GM19397 (cell line): ENCODE data around the gene RPS6KL1.

Source experiments
- ATAC-seq: cut with Tn5 transposase; IDR thresholded peaks from one replicate; pipeline ENCODE4 v1.9.1; 2021; ENCODE audit warnings: mild to moderate bottlenecking, moderate library complexity; ENCODE audit not compliant: unreplicated experiment

RPS6KL1 gene

DNA sequence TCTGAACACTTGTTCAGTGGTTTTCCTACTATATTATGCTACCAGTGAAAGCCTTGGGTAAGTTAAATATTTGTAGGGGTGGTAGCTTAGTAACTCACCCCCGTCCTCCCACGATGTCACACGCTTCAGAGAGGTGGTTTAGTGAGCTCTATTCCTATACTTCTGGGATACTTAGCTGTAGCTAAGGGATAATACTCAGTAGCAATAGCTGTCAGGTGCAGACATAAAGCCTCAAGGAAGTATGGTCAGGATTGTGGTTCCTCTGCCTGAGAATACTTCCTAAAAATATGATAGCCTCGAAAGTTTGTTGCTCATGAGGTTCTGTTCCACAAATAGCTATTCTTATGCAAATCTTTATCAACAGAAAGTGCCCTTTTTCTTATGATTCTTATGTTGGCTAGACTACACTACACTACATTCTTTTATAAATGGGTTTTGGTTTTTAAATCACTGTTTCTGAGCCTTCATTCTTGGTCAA is 29.4 kb downstream of the RPS6KL1 start:
- peak; percentile 51 for ATAC-seq

DNA sequence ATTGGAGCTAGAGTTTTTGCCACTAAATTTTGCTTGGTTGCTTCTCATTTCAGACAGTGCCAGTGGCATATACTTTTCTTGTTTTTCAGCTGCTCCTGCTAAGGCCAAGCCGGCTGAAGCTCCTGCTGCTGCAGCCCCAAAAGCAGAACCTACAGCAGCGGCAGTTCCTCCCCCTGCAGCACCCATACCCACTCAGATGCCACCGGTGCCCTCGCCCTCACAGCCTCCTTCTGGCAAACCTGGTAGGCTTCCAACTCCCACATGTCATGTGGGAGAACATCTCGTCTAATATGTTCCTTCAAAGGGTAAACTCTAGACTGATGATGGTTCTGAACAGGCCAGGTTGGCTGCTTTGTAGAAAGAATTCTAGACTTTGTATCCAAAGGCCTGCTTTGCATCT is 30.3 kb downstream of the RPS6KL1 start:
- ATAC-seq = no peak

DNA sequence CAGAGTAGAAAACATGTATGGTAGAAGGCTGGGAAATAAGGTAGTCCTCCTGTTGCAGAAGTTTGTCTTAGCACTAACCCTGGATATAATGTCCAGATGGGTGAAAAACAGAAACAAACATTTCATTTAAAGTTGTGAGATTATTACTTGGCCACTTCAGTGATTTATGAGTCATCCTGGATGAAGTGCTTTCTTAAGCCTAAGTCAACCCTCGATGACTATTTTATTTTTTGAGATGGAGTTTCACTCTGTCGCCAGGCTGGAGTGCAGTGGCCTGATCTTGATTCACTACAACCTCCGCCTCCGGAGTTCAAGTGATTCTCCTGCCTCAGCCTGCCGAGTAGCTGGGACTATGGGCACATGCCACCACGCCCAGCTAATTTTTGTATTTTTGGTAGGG is 31.2 kb downstream of the RPS6KL1 start:
- ATAC-seq = no peak

DNA sequence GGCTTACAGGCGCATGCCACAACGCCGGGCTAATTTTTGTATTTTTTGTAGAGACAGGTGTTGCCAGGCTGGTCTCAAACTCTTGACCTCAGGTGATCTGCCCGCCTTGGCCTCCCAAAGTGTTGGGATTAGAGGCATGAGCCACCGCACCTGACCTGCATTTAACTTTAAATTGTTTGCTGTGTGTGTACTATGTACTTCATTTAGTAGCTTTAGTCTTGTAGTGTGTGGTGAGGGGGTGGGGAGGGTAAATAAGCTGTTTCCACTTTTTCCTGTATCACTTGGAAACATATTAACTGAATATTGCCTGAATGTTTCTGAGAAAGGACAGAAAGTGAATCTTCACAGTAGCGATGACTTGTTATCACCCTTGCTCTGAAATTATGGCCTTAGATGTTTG is 32.8 kb downstream of the RPS6KL1 start:
- no peak for ATAC-seq

DNA sequence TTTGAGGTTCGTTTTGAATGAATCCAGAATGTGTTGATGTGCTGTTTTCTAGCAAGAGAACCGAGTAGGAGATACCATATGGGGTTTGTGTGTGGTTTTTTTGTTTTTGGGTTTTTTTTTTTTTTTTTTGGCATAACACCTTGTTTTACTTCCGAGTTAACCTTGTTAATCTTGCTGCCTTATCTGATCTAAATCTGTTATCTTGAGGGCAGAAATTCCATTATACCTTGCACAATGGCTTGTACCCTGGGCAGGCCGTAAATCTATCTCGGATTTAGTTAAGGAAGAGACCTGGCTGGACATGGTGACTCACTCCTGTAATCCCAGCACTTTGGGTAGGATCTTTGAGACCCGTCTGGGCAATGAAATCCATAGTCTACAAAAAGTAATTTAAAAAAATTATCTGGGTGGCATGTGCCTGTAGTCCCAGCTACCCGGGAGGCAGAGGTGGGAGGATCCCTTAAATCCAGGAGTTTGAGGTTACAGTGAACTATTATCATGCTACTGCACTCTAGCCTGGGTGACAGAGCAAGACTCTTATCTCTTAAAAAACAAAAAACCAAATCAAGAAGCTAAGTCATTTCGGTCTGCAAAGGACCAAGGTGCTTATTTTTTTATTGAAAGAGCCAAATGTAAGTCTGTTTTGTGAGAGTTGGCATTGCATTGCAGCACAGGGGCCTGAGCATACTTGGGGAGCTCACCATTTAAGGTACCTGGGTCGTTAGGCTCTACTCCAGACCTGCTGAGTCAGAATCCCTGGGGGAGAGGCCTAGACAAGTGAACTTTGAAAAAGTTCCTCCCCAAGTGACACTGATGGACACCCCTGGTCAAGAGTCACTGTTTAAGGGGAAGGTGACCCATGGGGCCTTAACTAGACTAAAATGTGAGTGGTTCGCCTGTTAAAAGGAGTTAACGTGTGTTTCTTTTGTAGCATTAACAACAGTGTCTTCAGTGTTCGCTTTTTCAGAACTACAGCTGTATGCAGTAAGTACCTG is 34.6 kb downstream of the RPS6KL1 start:
- ATAC-seq = no peak

DNA sequence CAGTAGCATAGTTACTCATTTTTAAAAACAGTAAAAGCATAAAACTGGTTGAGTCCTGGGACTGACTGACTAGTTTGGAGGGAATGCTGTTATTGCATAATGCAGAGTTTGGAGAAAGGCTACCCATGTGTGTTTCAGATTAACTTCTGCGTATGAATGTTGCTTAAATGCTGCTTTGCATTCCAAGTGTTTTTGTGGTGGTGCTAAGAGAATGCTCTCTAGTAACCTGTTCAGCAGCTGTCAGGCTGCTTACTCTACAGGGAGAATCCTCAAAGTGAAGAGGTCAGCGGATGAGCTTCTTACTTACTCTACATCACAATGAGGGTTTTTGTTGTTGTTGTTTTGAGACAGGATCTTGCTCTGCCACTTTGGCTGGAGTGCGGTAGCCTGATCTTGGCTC is 37.1 kb downstream of the RPS6KL1 start:
- no peak for ATAC-seq

DNA sequence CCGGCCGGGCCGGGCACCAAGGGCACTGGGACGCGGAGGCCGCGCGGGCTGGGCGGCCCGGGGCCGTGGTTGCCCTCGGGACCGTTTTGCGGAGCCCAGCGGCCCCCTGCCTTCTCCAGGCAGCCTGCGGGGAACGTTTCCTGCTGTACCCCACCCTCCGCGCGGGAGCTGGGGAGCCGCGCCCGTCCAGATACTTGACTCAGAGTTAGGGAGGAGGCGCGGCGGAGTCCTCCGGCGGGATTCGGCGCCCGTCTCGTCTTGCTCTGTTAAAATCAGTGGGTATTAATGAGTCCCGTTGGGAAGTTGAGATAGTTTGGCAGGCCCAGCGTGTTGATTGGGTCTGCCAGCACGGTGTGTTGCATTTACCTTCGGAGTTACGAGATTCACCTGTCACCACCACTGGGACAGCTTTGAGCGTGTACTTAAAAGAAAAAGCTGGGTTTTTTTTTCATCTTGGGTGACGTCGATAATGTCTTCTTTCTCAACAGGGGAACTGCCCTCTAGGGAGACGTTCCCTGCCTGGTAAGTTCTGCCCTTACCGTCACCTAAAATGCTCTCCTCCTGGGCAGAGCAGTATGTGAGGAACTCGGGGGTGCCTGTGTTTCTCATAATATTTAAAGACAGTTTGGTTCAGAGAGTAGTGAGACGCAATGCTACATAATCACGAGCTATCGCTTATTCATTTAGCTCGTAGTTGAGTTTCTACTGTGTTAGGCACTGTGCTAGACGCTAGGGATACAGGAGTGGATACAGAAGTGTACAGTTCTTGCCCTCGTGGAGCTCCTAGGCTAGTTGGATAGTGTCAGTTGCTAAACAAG is 40.7 kb downstream of the RPS6KL1 start:
- ATAC-seq = peak; percentile 38

DNA sequence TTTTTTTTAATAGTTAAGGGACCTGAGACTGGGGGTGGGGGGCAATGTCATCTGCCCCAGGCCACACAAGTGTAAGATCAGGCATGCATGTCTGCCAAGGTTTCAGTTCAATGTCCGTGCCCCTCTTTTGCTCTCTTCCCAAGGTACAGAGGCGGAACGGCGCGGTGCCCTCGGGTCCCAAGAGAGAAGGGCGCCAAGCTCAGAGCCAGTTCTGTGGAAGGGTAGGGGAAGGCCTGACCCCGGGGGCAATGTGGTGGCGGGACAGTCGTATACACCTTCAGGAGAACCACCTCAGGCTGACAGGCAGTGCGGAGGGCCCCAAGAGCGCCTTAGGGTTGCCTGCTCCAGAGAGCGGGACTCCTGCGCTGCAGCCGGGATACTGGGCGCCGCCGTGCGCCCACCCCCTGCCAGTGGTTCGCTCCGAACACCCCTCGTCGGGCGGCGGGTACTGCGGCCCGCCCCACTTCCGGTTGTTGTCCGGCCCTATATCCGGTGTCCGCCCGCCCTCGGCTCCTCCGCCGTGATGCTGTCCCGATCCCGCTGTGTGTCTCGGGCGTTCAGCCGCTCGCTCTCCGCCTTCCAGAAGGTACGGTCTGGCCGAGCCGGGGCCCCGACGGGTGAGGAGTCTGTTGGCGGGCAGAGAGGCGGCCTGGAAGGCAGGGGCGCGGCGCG is 41.5 kb downstream of the RPS6KL1 start, which contains the start of gene DLST:
DLST (plus strand) TSS at position 486 of the 672 bp plus-strand sequence; CDS start at position 524, 38 bp downstream.
- peak; percentile 95 for ATAC-seq

DNA sequence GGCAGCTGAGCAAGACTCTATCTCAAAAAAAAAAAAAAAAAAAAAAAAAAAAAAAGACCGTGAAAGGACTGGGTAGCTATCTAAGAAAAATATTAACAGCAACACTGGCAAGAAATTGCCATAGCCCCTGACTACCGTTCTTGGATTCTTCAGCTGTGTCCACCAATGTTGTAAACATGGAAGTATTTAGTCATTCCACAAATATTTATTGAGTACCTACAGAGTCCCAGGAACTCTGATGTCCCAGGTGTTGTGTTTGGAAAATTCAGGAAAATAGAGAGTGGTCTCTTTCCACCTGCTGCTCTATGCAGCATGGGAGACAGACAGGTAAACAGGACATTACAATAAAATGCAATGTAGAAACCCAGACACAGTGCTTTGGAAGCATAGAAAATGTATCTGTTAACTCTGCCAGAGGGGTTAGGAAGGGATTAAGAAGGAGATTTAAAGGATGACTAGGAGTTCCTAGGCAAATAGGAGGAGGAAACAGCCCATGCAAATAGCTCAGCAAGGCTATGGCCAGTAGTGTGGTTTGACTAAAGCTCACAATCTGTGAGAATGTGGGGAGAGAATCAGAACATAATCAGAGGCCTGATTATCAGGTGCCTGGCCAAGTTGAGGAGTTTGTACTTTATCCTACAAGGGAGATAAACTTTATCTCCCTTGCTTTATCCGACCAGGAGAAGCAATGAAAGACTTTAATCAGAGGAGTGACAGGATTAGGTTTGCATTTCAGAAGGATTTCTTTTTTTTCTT is 43.5 kb downstream of the RPS6KL1 start:
- no peak for ATAC-seq

DNA sequence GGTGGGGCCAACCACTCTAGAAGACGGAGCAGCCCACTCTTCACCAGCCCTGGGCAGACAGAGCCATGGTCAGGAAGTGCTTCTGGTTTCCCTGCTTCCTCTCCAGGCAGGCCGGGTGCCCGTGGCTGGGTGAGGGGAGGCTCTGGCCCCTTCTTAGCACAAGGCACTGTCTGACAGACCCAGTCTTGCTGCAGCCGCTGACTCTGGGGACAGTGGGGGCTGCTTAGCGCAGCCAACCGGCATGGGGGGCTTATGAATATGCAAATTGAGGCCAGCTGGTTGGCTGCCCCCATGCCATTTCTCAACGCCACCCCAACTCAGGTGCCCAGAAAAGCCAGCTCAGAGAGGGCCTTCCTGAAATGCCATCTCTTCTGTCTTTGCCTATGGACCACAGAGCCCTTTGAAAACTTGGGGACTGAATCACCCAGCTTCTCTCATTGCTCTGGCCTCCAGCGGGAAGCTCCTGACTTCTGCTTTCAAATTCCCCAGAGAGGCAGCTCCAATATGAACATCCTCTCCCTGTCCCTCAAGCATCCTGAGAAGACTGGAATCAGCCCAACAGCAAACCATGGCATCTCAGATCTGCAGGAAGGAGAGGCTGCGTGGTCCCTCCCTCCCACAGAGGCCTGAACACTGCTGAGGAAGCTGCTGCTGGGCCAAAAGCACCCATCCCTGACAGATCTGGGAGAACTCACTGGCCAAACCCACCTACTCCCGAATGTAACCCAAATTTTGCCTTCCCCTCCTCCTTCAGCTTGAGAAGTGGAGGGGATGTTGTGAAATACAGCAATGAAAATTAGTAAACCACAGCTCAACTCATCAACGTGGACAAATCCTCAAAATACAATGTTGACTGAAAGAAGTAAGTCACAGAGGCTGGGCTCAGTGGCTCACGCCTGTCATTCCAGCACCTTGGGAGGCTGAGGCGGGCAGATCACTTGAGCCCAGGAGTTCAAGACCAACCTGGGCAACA is 46.8 kb downstream of the RPS6KL1 start, which contains the start of gene PROX2:
PROX2 (minus strand) TSS at position 205 of the 973 bp plus-strand sequence. CDS start 12,311 bp downstream, outside the sequence.
- no peak for ATAC-seq

DNA sequence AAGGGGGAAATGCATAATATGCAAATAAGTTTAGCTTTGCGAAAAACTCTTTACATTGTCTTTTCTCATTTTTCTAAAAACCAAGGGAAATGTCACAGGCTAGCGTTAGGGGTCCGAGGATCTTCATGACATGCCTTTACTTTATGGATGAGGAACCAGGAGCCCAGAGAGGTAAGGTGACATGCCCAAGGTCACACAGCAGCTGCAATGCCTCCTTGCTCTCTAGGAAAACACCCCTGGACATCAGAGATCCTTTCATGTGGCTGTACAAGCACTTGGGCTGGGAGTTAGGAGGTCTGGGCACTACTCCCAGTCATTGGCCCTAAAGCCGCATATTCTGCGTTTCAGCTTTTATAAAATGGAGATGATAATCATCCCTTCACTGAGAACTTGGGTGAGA is 47.9 kb downstream of the RPS6KL1 start:
- ATAC-seq = no peak

DNA sequence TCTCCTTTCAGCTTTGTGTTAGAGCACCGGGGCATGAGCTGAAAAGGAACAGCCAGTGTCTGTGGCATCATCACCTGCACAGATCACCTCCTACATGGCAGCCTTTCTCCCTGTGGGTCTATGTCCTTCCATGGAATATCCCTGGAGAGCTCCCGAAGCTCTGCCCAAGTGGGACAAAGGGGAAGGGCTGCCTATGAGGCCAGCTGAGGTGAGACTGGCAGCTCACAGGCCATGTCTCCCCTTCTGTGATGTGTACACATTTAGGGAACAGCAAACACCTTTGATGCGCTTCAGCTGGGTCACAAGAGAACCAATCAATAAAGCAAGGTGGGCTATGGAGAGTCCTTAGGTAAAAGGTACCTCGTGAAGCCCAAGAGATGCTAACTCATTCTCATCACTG is 51.2 kb downstream of the RPS6KL1 start:
- ATAC-seq = no peak

DNA sequence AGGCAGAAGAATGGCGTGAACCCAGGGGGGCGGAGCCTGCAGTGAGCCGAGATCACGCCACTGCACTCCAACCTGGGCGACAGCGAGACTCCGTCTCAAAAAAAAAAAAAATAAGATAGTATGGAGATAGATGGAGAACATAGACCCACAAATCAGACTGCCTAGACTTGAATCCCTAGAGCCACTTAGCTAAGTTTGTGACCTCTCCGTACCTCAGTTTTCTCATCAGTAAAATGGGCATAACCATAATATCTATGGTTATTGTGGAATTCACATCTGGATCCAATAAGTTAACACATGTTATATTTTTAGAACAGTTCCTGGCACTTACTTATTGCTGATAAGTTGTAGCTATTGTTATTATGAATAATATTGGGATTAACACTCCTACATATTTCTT is 54.3 kb downstream of the RPS6KL1 start:
- no peak for ATAC-seq

DNA sequence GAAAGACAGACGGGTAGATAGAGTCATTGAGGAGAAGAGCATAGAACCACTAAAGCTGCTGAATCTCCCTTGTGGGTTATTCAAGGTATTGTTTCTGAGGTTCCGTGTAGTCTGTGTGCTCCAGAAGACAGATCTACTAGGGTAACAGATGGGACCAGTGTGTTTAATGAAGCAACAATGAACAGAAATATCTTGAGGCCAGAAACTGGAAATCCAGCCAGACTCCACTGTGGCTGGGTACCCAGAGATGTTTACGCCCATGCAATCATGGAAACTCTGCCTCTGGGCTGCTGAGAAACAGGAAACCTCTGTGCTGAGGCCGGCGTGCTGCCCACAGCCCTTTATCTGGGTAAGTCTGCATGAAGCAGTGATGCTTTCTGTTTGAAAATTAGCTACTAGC is 55.4 kb downstream of the RPS6KL1 start:
- ATAC-seq = no peak

DNA sequence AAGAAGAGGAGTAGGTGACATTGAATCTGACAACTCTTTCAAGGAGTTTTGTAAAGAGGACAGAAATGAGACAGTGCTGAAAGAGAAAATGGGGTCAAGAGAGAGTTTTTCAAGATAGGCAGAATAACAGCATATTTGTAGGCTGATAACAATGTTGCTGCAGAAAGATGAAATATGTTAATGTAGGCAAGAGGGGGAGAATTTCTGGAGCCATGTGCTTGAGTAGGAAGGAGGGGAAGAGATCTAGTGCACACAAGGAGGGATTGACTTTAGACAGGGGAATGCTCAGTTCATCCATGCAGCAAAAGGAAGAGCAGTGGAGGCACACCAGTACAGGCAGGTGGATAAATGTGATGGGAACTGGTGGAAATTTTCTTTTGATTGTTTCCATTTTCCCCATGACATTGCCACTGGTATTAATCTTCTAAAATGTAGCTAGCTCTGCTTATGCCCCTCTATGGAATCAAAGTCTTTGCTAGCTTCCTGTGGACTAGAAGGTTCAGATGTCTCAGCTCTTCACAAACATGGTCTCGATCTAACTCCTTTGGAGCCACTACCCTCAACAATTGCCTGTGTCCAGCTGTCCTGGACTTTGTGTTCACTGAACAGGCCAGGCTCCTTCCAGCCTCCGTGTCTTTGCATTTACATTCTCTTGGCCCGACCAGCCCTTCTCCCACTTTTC is 56.2 kb downstream of the RPS6KL1 start:
- ATAC-seq = no peak

DNA sequence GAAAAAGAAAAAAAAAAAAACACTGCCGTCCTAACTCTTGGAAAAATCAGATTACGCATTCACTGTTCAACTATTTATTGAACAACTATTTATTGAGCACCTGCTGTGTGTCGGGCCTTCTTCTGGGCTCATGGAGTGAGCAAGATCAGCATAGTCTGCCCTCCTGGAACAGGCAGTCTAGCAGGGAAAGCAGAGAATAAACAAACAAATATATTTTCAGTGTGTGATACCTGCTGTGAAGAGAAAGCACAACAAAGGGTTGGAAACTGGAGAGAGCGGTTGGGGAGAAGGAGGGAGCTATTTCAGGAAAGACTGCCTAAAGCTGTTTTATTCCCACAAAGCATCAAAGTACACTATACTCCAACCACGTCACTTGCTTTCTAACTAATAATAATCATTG is 57.9 kb downstream of the RPS6KL1 start:
- ATAC-seq = no peak

DNA sequence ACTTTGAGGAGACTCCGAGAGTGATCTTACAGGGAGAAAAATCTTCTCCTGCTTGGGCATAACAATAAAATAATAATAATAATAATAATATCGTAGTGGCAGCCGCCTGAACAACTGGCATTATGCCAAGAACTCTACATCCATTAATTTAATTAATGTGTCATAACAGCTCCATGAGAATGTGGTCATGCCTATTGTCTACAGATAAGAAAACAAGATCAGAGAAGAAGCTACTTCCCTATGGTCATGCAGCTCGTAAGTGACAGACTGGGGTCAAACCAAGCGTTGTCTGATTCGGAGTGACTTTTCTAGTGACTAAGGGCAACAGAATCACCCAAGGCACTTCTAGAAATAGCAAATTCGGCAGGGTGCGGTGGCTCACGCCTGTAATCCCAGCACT is 58.9 kb downstream of the RPS6KL1 start:
- ATAC-seq = no peak

DNA sequence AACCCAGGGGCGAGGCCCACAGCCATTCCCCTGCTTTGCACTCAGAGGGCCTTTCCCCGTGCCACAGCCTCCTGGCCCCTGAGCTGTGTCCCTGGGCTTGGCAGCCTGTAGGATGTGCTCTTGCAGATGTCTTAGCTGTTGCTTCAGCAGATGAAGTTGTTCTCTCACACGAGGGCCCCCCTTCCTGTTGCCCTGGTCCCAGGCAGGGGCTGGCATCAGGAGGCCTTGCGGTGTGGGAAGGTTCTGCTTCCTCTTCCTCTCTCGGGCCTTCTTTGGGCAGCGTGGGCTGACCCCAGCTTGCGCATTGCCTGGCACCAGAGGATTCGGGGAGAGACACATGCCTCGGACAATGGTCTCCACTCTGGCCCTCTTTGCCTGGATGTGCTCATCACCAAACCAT is 59.8 kb downstream of the RPS6KL1 start:
- ATAC-seq = no peak

DNA sequence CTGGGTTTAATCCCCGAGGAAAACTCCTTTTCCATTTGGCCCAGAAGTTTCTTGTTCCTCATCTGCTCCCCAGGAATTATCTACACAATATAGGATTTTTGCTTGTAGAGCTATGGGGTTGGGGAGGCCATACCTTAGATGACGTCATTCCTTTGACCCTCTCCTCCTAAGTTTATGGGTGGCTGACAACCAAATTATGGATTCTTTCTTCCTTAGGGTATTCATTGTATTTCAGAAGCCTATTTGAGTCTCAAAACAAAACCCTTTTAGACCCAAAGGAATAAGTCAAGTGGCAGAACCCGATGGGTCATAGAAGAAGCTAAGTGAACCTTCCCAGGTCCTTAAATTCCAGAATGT is 61.3 kb downstream of the RPS6KL1 start:
- no peak for ATAC-seq
